Hepatocyte (in vitro differentiated cells): Measurements from ENCODE around the gene TRPC4.

Source experiments
- CTCF ChIP-seq: fragments of 200-600 bp; sonication (generic); IDR thresholded peaks from 2 replicates; pipeline ENCODE4 v1.5.1; 2016; ENCODE audit warnings: antibody characterized with exemption, mild to moderate bottlenecking; ENCODE audit not compliant: poor library complexity
- EZH2 ChIP-seq: fragments of 200-600 bp; sonication (generic); IDR thresholded peaks from 2 replicates; pipeline ENCODE4 v1.6.1; 2016; ENCODE audit warnings: antibody characterized with exemption, mild to moderate bottlenecking, borderline replicate concordance

GRCh38 chr13:37690361-37690760 is 179.2 kb downstream of the TRPC4 start:
- TF ChIP-seq CTCF: no peak
- no peak for TF ChIP-seq EZH2
